GM19099 (cell line): ENCODE results near the gene CCDC127.

Source experiments
- POLR2A ChIP-seq: IDR thresholded peaks from 3 replicates; pipeline ENCODE4 v1.6.1; 2011; ENCODE audit warnings: low read depth; ENCODE audit not compliant: insufficient read length; ENCODE audit errors: extremely low read depth

CCDC127 gene

GRCh38 chr5:208449-209114, 9.4 kb downstream of the CCDC127 start:
- TF ChIP-seq POLR2A = no peak

- TF ChIP-seq POLR2A = no peak
Observed at GRCh38 chr5:207599-207998, 10.4 kb downstream of the CCDC127 start.

- TF ChIP-seq POLR2A = no peak
Observed at GRCh38 chr5:206927-207536, 10.9 kb downstream of the CCDC127 start.

GRCh38 chr5:206406-206805, 11.5 kb downstream of the CCDC127 start:
- no peak for TF ChIP-seq POLR2A

- TF ChIP-seq POLR2A = no peak
Observed at GRCh38 chr5:204966-205670, 12.8 kb downstream of the CCDC127 start.

GRCh38 chr5:204462-204861, 13.5 kb downstream of the CCDC127 start:
- no peak for TF ChIP-seq POLR2A

- TF ChIP-seq POLR2A = no peak
Observed at GRCh38 chr5:204001-204400, 14.0 kb downstream of the CCDC127 start.

- TF ChIP-seq POLR2A = no peak
Observed at GRCh38 chr5:203246-203930, 14.6 kb downstream of the CCDC127 start.

GRCh38 chr5:201672-202071, 16.3 kb downstream of the CCDC127 start:
- no peak for TF ChIP-seq POLR2A

GRCh38 chr5:200985-201384, 17.0 kb downstream of the CCDC127 start:
- TF ChIP-seq POLR2A = no peak

GRCh38 chr5:199950-200645, 17.9 kb downstream of the CCDC127 start:
- TF ChIP-seq POLR2A = no peak

- TF ChIP-seq POLR2A = no peak
Observed at GRCh38 chr5:199197-199949, 18.6 kb downstream of the CCDC127 start.

GRCh38 chr5:198516-199196, 19.3 kb downstream of the CCDC127 start:
- no peak for TF ChIP-seq POLR2A

GRCh38 chr5:197892-198489, 20.0 kb downstream of the CCDC127 start:
- no peak for TF ChIP-seq POLR2A

GRCh38 chr5:196350-196749, 21.6 kb downstream of the CCDC127 start:
- no peak for TF ChIP-seq POLR2A
